HepG2 (cell line): Measurements from ENCODE around the gene TUG1. TPM values are rescaled to one million over a fixed set of nuclear protein-coding genes. Genes with fewer than 3 reads are reported as not detected.
A peak's percentile ranks its signal among the peaks of the same experiment; 100 is the strongest.

Source experiments
- CREB1 ChIP-seq, 2 experiments: fragments of 450-650 bp in 1 of 2; IDR thresholded peaks; 2 replicates each; pipeline ENCODE4 v1.6.1; 2016 to 2017; ENCODE audit warnings: control low read depth in 1 of 2, mild to moderate bottlenecking in 1 of 2, missing compliant biosample characterization in 1 of 2, missing genetic modification characterization in 1 of 2
- GATAD1 ChIP-seq: IDR thresholded peaks from 2 replicates; pipeline ENCODE4 v1.6.1; 2016; ENCODE audit warnings: missing genetic modification reagents, missing compliant biosample characterization
- KDM3A ChIP-seq: IDR thresholded peaks from 2 replicates; pipeline ENCODE4 v1.6.1; 2018; ENCODE audit warnings: low read depth, missing compliant biosample characterization
- MEF2D ChIP-seq: sonication (generic); formaldehyde crosslinking; IDR thresholded peaks from 2 replicates; pipeline ENCODE4 v1.5.1; 2020; ENCODE audit warnings: mild to moderate bottlenecking, missing genetic modification reagents
- NONO ChIP-seq, 2 experiments: fragments of 450-650 bp in 1 of 2; sonication (generic) in 1 of 2; formaldehyde crosslinking in 1 of 2; IDR thresholded peaks in 1 of 2; conservative IDR thresholded peaks in 1 of 2; 2 replicates each; pipeline versions ENCODE4 v1.6.1 to v1.8.0; 2017 to 2022; ENCODE audit warnings: mild to moderate bottlenecking in 1 of 2, missing genetic modification reagents in 1 of 2, moderate library complexity in 1 of 2
- NPAS2 ChIP-seq: sonication (generic); formaldehyde crosslinking; IDR thresholded peaks from 2 replicates; pipeline ENCODE4 v1.8.0; 2022; ENCODE audit warnings: mild to moderate bottlenecking, missing genetic modification reagents, borderline replicate concordance
- NR3C1 ChIP-seq: sonication (generic); formaldehyde crosslinking; IDR thresholded peaks from 2 replicates; pipeline ENCODE4 v1.4.0; 2020; ENCODE audit warnings: missing genetic modification reagents
- PITX1 ChIP-seq: sonication (generic); formaldehyde crosslinking; IDR thresholded peaks from 2 replicates; pipeline ENCODE4 v1.5.1; 2020; ENCODE audit warnings: mild to moderate bottlenecking, missing genetic modification reagents
- SALL2 ChIP-seq: sonication (generic); formaldehyde crosslinking; IDR thresholded peaks from 2 replicates; pipeline ENCODE4 v1.8.1; 2023; ENCODE audit warnings: mild to moderate bottlenecking, missing genetic modification reagents, inconsistent platforms
- SCMH1 ChIP-seq: sonication (generic); formaldehyde crosslinking; IDR thresholded peaks from 2 replicates; pipeline ENCODE4 v1.9.0; 2021; ENCODE audit warnings: missing genetic modification reagents, mild to moderate bottlenecking, borderline replicate concordance
- SIX4 ChIP-seq: sonication (generic); formaldehyde crosslinking; IDR thresholded peaks from 2 replicates; pipeline ENCODE4 v1.4.0; 2020; ENCODE audit warnings: missing genetic modification reagents
- TAF1 ChIP-seq: sonication (generic); formaldehyde crosslinking; IDR thresholded peaks from 2 replicates; pipeline ENCODE4 v1.4.0; 2020; ENCODE audit warnings: missing genetic modification reagents
- ZNF564 ChIP-seq: sonication (generic); formaldehyde crosslinking; IDR thresholded peaks from 2 replicates; pipeline ENCODE4 v1.8.1; 2023; ENCODE audit warnings: mild to moderate bottlenecking, missing genetic modification reagents
- polyA plus RNA-seq, 8 experiments: library from polyadenylated mRNA; depleted of rRNA in 3 of 8; stranded (reverse) in 7 of 8; unstranded in 1 of 8; fragments of >200 nt; fragmentation: Illumina TruSeq in 4 of 8; extraction: Trizol in 4 of 8; gene quantifications; 2 replicates each; pipeline versions ENCODE4 v1.2.1 to v1.2.3, GENCODE V29; 2011 to 2016; ENCODE audit warnings: low read depth in 4 of 8, missing spikeins in 1 of 8, mixed read lengths in 1 of 8; ENCODE audit not compliant: insufficient read depth in 1 of 8
- total RNA-seq, 5 experiments: library from RNA; depleted of rRNA; stranded (reverse); fragments of >200 nt; fragmentation: Illumina TruSeq; extraction: Trizol; gene quantifications; 2 replicates each; pipeline ENCODE4 v1.2.3, GENCODE V29; 2016; ENCODE audit warnings: low read depth in 1 of 5
- TF ChIP-seq, protein P1 (sequence below): IDR thresholded peaks from 2 replicates; pipeline ENCODE4 v1.6.1; 2016; ENCODE audit warnings: low read depth
- TF ChIP-seq, protein P2 (sequence below): IDR thresholded peaks from 2 replicates; pipeline ENCODE4 v1.6.1; 2012; ENCODE audit warnings: inconsistent platforms
- TF ChIP-seq, protein P3 (sequence below): sonication (generic); formaldehyde crosslinking; IDR thresholded peaks from 2 replicates; pipeline ENCODE4 v1.4.0; 2020; ENCODE audit warnings: missing genetic modification reagents, borderline replicate concordance
- TF ChIP-seq, protein P4 (sequence below): sonication (generic); formaldehyde crosslinking; IDR thresholded peaks from 2 replicates; pipeline ENCODE4 v1.5.0; 2020; ENCODE audit warnings: missing genetic modification reagents
- TF ChIP-seq, protein P5 (sequence below): sonication (generic); formaldehyde crosslinking; IDR thresholded peaks from 2 replicates; pipeline ENCODE4 v1.9.0; 2021; ENCODE audit warnings: missing genetic modification reagents, borderline replicate concordance
- TF ChIP-seq, protein P6 (sequence below): sonication (generic); formaldehyde crosslinking; IDR thresholded peaks from 2 replicates; pipeline ENCODE4 v1.4.0; 2020; ENCODE audit warnings: missing genetic modification reagents, borderline replicate concordance

The TUG1 gene
- total and polyA plus RNA-seq, 2 of the 13 experiments (the other 11 are each of a cell fraction or from before 2014, with no cell fraction given), result 35.2 to 122 TPM

DNA sequence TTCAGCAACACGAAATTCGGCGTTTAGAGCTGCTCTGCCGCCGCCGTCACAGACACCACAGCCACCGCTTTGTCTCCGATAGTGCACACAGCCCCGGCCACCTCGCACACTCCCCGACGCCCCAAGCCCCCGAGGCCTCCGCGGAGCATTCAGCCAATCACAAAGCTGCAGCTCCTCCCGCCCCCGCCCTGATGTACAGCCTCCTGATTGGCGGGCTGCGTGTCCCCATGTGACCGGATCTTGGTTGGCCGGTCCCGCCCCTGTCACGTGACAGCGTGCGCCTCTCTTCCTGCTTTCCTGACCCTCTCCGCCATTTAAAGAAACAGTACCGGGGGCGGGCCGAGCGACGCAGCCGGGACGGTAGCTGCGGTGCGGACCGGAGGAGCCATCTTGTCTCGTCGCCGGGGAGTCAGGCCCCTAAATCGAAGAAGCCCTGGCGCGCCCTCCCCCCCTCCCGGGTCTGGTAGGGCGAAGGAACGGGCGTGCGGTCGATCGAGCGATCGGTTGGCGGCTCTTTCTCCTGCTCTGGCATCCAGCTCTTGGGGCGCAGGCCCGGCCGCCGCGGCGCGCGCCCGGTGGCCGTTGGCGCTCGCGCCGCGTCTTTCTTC, at the start of gene TUG1 (continued):
- TF ChIP-seq NR3C1 (CRISPR knock-in tag) (no peak), CREB1 (IDR thresholded peaks at IDR 0.05) (peak; percentile 77), CREB1 (CRISPR knock-in tag; IDR thresholded peaks at IDR 0.05) (peak; percentile 74; the same call in 1 of the 2 replicates), GATAD1 (CRISPR knock-in tag) (peak; percentile 88), SIX4 (CRISPR knock-in tag) (0 out of 2 replicates have a peak, but pooled peaks have one; percentile 27), NONO (IDR thresholded peaks at IDR 0.05) (no peak), NONO (CRISPR knock-in tag; conservative IDR thresholded peaks at IDR 0.05) (peak; percentile 83), NPAS2 (CRISPR knock-in tag) (no peak), KDM3A (CRISPR knock-in tag) (peak; percentile 72), TAF1 (CRISPR knock-in tag) (peak; percentile 82), SCMH1 (CRISPR knock-in tag) (no peak), MEF2D (CRISPR knock-in tag) (peak; percentile 44; the same call in 1 of the 2 replicates), ZNF564 (peak; percentile 44; the same call in 1 of the 2 replicates), SALL2 (CRISPR knock-in tag) (no peak), PITX1 (CRISPR knock-in tag) (0 out of 2 replicates have a peak, but pooled peaks have one; percentile 37)
- TF ChIP-seq, protein P1, sequence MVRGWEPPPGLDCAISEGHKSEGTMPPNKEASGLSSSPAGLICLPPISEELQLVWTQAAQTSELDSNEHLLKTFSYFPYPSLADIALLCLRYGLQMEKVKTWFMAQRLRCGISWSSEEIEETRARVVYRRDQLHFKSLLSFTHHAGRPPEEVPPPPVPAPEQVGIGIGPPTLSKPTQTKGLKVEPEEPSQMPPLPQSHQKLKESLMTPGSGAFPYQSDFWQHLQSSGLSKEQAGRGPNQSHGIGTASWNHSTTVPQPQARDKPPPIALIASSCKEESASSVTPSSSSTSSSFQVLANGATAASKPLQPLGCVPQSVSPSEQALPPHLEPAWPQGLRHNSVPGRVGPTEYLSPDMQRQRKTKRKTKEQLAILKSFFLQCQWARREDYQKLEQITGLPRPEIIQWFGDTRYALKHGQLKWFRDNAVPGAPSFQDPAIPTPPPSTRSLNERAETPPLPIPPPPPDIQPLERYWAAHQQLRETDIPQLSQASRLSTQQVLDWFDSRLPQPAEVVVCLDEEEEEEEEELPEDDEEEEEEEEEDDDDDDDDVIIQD, result peak; percentile 86; the same call in 1 of the 2 replicates
- TF ChIP-seq, protein P2, sequence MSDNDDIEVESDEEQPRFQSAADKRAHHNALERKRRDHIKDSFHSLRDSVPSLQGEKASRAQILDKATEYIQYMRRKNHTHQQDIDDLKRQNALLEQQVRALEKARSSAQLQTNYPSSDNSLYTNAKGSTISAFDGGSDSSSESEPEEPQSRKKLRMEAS, result peak; percentile 94
- TF ChIP-seq, protein P3, sequence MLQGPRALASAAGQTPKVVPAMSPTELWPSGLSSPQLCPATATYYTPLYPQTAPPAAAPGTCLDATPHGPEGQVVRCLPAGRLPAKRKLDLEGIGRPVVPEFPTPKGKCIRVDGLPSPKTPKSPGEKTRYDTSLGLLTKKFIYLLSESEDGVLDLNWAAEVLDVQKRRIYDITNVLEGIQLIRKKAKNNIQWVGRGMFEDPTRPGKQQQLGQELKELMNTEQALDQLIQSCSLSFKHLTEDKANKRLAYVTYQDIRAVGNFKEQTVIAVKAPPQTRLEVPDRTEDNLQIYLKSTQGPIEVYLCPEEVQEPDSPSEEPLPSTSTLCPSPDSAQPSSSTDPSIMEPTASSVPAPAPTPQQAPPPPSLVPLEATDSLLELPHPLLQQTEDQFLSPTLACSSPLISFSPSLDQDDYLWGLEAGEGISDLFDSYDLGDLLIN (CRISPR knock-in tag), result no peak
- TF ChIP-seq, protein P4, sequence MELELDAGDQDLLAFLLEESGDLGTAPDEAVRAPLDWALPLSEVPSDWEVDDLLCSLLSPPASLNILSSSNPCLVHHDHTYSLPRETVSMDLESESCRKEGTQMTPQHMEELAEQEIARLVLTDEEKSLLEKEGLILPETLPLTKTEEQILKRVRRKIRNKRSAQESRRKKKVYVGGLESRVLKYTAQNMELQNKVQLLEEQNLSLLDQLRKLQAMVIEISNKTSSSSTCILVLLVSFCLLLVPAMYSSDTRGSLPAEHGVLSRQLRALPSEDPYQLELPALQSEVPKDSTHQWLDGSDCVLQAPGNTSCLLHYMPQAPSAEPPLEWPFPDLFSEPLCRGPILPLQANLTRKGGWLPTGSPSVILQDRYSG (CRISPR knock-in tag), result peak; percentile 45; the same call in 1 of the 2 replicates
- TF ChIP-seq, protein P5, sequence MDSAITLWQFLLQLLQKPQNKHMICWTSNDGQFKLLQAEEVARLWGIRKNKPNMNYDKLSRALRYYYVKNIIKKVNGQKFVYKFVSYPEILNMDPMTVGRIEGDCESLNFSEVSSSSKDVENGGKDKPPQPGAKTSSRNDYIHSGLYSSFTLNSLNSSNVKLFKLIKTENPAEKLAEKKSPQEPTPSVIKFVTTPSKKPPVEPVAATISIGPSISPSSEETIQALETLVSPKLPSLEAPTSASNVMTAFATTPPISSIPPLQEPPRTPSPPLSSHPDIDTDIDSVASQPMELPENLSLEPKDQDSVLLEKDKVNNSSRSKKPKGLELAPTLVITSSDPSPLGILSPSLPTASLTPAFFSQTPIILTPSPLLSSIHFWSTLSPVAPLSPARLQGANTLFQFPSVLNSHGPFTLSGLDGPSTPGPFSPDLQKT, result no peak
- TF ChIP-seq, protein P6, sequence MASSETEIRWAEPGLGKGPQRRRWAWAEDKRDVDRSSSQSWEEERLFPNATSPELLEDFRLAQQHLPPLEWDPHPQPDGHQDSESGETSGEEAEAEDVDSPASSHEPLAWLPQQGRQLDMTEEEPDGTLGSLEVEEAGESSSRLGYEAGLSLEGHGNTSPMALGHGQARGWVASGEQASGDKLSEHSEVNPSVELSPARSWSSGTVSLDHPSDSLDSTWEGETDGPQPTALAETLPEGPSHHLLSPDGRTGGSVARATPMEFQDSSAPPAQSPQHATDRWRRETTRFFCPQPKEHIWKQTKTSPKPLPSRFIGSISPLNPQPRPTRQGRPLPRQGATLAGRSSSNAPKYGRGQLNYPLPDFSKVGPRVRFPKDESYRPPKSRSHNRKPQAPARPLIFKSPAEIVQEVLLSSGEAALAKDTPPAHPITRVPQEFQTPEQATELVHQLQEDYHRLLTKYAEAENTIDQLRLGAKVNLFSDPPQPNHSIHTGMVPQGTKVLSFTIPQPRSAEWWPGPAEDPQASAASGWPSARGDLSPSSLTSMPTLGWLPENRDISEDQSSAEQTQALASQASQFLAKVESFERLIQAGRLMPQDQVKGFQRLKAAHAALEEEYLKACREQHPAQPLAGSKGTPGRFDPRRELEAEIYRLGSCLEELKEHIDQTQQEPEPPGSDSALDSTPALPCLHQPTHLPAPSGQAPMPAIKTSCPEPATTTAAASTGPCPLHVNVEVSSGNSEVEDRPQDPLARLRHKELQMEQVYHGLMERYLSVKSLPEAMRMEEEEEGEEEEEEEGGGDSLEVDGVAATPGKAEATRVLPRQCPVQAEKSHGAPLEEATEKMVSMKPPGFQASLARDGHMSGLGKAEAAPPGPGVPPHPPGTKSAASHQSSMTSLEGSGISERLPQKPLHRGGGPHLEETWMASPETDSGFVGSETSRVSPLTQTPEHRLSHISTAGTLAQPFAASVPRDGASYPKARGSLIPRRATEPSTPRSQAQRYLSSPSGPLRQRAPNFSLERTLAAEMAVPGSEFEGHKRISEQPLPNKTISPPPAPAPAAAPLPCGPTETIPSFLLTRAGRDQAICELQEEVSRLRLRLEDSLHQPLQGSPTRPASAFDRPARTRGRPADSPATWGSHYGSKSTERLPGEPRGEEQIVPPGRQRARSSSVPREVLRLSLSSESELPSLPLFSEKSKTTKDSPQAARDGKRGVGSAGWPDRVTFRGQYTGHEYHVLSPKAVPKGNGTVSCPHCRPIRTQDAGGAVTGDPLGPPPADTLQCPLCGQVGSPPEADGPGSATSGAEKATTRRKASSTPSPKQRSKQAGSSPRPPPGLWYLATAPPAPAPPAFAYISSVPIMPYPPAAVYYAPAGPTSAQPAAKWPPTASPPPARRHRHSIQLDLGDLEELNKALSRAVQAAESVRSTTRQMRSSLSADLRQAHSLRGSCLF, result no peak
